GM21737 (cell line): ENCODE results near the gene EHD3.
"Not testable (repeated sequence)": the region's sequence is repeated elsewhere in the genome, so short reads cannot be mapped to it uniquely, and the experiment has no call there.

Experiments used
- ATAC-seq: cut with Tn5 transposase; IDR thresholded peaks from one replicate; pipeline ENCODE4 v1.9.1; 2021; ENCODE audit warnings: mild to moderate bottlenecking, moderate library complexity; ENCODE audit not compliant: unreplicated experiment

Gene EHD3

GRCh38 chr2:31283193-31283919 is 49.4 kb downstream of the EHD3 start:
- not testable (repeated sequence) for ATAC-seq

- no peak for ATAC-seq
These were observed 50.2 kb downstream of the EHD3 start for GRCh38 chr2:31284107-31284506.

DNA sequence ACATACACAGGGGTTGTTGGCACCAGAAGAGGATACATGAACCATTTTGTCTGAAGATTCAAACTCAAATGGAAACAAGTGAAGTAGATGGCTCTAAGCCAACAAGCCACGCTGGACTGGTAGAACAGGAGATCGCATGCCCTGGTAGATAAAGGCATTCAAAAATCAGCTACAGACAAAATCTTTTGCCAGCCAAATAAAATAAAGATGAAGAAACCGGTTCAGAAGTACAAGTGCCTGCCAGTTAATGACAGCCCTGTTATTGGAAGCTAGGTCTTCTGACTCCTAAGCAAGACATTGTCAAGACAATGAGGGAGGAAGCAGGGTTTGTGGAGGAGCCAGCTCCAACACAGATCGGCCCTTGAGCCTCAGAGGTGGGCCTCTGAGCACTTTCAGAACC is 52.3 kb downstream of the EHD3 start:
- no peak for ATAC-seq

- ATAC-seq: no peak
These were observed 53.1 kb downstream of the EHD3 start for GRCh38 chr2:31286961-31287550.

GRCh38 chr2:31287654-31288053 is 53.7 kb downstream of the EHD3 start:
- no peak for ATAC-seq

- no peak for ATAC-seq
These were observed 60.2 kb downstream of the EHD3 start for GRCh38 chr2:31294196-31294595.

- no peak for ATAC-seq
These were observed 62.8 kb downstream of the EHD3 start for GRCh38 chr2:31296641-31297287.

DNA sequence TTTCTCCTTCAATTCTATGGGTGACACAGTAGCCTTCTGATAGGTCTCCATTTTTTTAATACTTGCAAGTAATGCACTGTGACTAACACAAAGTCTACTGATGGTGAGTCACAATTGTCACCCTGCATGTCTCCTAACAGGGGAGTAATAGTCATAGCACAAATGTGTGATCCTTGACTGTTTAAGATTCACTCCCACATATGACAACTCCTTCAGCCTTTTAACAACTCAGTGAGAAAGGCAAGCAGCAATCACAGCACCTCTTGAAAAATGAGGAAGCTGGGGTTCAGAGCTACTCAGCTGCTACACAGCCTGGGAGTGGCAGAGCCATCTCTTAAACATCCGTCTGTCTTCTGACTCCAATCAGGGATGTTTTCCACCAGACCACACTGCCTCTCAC is 63.8 kb downstream of the EHD3 start:
- no peak for ATAC-seq

- no peak for ATAC-seq
These were observed 65.6 kb downstream of the EHD3 start for GRCh38 chr2:31299547-31299946.

GRCh38 chr2:31300309-31300708 is 66.4 kb downstream of the EHD3 start:
- no peak for ATAC-seq

DNA sequence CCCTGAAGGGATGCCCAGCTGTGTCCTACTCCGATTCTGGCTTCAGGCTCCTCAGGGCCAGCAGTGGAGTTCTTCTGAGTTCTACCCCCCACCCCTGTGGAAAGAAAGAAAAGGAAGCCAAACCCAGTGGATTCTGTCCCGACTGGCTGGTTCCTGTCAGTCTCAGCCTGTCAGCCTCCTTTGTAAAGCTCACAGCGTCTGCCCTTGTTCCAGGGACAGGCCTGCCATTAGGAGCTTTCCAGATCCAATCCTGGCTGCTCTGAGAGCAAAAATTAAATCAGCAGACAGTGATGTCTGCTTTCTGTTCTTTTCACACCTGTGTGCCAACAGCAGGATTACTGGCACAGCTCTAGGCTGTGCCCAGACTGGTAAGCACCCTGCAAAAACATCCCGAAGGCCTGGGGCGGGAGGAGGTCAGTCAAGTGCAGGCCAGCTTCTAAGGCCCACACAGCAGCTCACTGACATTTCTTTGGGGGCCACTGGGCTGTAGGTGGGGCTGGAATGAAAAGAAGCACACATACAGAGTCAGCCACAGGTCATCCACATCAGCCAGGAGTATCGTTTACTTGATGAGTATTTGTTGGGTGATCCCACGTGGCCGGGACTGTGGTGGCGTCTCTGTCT is 69.1 kb downstream of the EHD3 start:
- ATAC-seq: no peak

- ATAC-seq: no peak
These were observed 70.9 kb downstream of the EHD3 start for GRCh38 chr2:31304816-31305215.

GRCh38 chr2:31312898-31313297 is 78.9 kb downstream of the EHD3 start:
- ATAC-seq: no peak

GRCh38 chr2:31314761-31315160 is 80.8 kb downstream of the EHD3 start:
- ATAC-seq: no peak

DNA sequence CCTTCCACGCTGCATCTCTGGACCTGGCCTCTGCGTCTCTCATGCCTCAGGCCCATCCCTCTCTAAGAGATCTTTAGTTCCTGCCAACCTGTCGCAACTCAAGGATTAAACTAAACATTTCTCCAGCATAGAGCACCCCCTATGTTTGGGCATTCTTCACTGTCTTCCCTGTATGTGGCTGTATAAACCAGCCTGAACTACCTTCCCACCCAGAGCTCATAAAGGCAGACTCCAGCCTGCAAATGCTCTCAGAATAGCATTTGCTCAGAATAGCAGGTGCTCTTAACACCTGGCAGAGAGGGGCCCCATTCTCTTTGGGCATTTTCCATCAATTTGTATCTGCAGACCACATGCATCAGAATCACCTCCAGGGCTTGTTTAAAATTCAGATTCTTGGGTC is 83.4 kb downstream of the EHD3 start:
- no peak for ATAC-seq

GRCh38 chr2:31318361-31319336 is 84.7 kb downstream of the EHD3 start:
- ATAC-seq: peak; percentile 58
